HuH-7 (cell line): ENCODE results near the gene KRABD2.
"Not testable (repeated sequence)": the region's sequence is repeated elsewhere in the genome, so short reads cannot be mapped to it uniquely, and the experiment has no call there.

Experiments
- DNase-seq: peaks from one replicate; pipeline ENCODE4 v3.0.0; 2011; ENCODE audit warnings: low spot score

KRABD2 gene

GRCh38 chr17:8376271-8377067 is at the start of gene KRABD2:
TSS of gene KRABD2 (minus strand) at chr17:8376704.
- DNase-seq = peak; percentile 90

DNA sequence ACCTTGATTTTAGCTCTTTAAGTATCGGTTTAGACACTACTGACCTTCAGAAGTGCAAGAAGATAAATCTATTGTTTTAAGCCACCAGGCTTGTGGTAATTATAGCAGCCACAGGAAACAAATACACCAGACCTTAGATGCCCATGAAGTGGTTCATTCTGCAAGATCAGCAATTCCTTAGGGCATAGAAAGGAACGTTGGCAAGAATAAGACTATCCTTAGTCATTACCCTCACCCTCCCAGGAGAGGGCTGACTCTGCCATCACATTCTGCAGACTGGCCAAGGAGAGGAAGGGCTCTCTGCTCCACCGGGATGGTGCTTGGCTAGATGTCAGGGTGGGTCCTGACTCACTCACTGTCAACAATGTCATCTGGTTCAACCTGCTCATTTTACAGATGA is 45.1 kb upstream of the KRABD2 start:
- no peak for DNase-seq

- DNase-seq = peak; percentile 45
These were observed 43.8 kb upstream of the KRABD2 start for GRCh38 chr17:8420041-8420934.

GRCh38 chr17:8419305-8419704 is 42.8 kb upstream of the KRABD2 start:
- no peak for DNase-seq

GRCh38 chr17:8418471-8418870 is 42.0 kb upstream of the KRABD2 start:
- DNase-seq = no peak

- DNase-seq = peak; percentile 38
These were observed 41.3 kb upstream of the KRABD2 start for GRCh38 chr17:8417806-8418205.

- DNase-seq = no peak
These were observed 37.4 kb upstream of the KRABD2 start for GRCh38 chr17:8413938-8414337.

DNA sequence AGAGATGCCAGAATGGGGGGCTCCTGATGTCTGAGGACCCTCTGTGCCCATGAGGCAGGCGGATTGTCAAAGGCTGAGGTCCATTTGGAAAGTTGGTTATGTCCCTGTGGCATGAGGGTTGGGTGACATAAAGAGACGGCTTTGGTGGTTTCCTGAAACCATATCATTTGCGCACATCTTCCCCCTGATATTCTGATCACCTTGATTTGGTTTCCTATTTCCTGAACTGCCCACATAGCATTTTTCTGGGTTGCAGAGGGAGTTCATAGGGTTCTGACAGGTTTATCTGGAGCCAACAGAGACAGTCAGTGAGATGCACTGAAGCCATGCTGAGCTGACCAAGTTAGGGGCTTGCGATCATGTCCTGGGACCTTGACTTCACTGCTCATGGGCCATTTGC is 36.8 kb upstream of the KRABD2 start:
- no peak for DNase-seq

- no peak for DNase-seq
These were observed 35.6 kb upstream of the KRABD2 start for GRCh38 chr17:8412089-8412488.

DNA sequence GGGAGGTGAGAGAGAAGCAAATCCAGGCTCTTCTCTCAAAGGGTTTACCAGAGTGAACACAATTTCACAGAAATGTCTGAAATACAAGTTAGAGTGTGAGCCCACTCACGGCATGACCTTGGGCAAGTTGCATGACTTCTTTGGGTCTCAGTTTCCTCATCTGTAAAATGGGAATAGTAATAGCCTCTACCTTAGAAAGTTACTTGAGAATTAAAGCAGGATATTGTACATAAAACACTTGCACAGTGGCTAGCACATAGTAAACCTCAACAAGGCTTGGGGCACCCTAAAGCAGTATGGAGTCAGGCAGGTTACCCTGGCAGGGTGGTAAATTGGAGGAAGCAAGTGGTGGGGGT is 34.4 kb upstream of the KRABD2 start:
- no peak for DNase-seq

DNA sequence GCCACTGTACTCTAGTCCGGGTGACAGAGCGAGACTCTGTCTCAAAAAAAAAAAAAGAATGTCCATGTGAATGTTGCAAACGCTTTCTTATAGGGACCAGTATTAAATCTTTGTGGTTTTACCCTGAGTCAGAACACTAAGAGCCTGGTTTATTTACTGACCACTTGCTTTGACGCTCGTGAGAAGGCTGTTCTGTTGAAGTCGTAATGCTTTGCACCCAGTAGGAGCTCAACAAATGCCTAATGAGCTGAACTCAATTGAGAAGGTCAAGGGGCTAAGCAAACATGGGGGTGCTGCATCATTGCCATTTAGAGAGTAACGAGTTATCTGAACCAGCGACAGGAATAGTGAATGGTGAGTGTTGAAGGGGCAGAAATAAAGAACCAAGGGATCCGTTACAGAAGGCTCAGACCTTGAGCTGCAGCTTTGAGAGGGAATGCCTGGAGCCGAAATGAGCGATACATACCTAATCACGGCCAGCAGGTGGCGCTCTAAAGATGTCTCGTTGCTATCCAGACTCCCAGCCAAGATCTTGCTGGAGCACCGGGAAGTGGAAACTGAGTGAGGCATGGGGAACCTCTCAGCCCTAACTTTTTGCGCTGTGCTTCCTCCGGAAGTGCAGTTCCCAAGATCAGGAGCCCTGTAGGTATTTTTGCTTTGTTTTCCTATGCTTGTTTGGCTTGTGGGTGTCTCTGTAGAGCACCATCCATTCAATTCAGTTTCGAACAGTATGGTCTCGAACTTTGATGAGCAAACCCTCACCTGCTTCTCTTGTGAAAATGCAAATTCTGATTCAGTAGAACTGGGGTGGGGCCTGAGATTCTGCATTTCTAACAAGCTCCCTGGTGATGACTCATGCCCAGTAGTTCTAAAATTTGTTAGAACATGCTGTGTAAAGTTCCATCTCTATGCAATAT is 33.7 kb upstream of the KRABD2 start:
- peak; percentile 66 for DNase-seq

DNA sequence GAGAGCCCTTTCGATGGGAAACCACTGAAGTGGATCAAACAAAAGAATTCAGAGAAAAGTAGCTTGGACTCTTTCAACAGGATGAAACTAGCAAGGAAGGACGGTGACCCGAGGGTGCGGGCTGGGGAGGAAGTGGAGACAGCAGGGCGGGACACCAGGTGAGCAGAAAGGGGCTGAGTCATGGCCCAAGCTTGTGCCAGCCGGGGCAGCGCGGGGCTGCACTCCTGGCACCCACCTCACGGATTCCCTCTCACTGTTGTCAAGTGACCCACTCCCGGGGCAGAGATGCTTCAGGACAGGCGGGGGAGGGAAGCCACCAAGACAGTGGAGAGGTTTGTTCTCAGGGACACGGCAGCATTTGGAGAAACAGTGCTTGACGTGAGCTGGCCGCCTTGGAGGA is 31.9 kb upstream of the KRABD2 start:
- no peak for DNase-seq

DNA sequence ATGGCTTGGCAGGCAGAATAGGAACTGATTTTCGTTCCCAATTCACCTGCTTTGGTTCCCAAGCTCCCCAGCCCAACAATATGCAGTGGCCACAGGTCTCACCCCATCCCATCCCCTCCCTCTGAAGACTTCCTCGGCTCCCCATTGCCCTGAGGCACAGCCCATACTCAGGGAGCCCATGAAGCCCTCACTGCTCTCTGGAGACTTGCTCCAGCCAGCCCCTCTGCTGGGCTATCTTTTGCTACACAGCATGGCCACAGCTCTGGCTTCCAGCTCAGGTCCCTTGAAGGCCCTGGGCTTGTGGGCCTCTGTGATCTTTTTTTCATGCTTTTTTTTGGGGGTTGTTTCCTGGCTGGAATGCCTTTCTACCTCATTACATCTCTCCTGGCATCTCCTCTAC is 29.7 kb upstream of the KRABD2 start:
- DNase-seq = no peak

- no peak for DNase-seq
These were observed 29.1 kb upstream of the KRABD2 start for GRCh38 chr17:8405499-8406016.

DNA sequence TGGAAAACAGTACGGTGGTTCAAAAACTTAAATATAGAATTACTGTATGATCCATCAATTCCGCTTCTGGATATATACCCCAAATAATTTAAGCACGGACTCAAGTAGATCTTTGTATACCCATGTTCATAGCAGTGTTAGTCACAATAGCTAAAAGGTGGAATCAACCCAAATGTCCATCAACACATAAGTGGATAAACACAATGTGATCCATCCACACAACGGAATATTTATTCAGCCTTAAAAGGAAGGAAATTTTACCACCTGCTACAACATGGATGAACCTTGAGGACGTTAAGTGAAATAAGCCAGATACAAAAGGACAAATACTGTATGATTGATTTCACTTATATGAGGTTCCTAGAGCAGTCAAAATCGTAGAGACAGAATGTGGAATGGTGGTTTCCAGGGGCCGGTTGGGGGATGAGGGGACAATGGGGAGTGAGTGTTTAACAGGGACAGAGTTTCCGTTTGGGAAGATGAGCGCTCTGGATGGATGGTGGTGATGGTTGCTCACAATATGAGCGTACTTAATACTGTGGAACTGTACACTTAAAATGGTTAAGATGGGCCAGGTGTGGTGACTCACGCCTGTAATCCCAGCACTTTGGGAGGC is 26.5 kb upstream of the KRABD2 start:
- no peak for DNase-seq

GRCh38 chr17:8401107-8401506 is 24.6 kb upstream of the KRABD2 start:
- DNase-seq = no peak

DNA sequence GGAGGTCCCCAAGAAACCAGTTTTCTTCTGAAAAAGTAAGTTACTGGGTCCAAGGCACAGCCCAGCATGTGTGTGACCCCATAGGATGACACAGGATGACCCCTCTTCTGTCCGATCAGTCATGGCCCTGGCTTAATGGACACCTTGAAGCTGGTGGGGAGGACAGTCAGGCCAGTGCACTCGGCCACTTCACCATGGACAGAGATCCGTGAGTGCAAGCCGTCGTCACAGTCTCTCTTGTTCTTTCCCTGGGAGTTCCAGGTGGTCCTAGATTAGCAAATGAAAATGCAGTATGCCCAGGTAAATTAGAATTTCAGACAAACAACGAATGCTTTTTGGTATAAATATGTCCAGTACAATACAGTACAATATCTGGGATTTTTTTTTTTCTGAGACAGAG is 22.5 kb upstream of the KRABD2 start:
- DNase-seq = no peak

DNA sequence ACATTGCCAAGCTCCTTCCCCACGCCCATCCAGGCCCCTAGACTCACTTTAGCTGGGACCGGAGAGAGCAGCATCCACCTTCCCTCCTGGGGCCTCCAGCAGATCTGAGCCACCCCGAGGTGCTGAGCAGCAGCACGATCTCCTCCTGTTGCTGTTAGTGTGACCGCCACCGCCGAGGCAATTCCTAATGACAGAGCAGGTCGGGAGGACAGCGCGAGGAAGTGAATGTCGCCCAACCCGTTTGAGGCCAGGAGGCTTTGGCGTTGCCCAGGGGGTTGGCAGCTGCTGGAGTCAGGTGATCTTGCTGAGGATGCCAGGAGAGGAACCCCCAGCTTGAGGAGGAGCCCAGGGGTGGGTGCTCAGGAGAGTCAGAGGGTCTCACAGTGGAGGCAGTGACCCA is 21.1 kb upstream of the KRABD2 start, which contains the start of gene RNF222:
TSS of gene RNF222 (minus strand) at position 192 of the 400 bp plus-strand sequence. CDS start 4,366 bp downstream, outside the sequence.
- no peak for DNase-seq

DNA sequence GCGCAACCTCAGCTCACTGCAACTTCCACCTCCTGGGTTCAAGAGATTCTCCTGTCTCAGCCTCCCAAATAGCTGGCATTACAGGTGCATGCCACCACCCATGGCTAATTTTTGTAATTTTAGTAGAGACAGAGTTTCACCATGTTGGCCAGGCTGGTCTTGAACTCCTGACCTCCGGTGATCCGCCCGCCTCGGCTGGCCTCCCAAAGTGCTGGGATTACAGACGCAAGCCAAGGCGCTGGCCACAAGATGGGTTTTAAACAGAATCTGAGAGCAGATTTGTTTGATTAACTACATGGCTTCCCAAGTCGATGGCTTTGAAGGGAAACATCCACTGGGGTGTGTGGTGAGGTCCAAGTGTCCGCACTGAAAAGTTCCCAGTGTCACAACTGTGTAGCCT is 18.0 kb upstream of the KRABD2 start:
- DNase-seq = not testable (repeated sequence)

DNA sequence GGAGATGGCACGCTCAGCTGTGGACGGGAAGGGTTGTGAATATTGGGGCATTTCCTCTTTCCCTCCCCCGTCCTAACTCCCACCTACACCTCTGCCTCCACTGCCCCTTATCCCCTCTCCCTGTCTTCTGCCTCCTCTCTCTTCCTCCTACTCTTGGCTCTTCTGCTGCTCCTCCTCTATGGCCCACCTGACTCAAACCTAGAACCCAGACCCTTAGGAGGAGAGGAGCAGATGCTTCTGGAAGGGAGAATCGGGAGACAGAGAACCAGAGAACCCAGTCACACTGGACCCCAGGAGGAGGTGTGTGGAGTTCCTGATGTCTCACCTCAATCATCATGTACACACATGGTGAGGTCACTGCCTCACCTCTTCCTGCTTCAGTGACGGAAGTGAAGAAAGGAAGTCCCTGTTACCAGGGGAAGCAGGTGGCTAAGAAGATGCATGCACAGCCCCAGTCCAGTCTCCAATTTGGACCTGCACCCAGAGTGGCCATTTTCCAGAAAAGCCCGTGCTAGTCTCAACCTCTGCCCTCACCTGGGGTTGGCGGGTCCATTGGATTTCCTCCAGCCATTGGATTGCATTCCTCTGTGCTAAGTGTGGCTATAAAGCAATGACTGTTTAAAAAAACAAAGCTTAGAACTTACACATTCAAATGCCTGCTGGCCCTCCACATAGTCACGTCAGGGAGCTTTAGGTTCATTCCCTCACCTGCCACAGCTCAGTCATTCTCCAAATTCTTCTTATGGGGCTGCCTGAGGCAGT is 17.1 kb upstream of the KRABD2 start:
- DNase-seq = no peak
